K562 (cell line): ENCODE results near the gene ABRAXAS1. TPM values are rescaled to one million over a fixed set of nuclear protein-coding genes. Genes with fewer than 3 reads are reported as not detected.

Experiments used
- ADNP ChIP-seq: fragments of 200-800 bp; sonication (Bioruptor generic); IDR thresholded peaks from 2 replicates; pipeline ENCODE4 v1.6.1; 2016; ENCODE audit warnings: missing genetic modification characterization, missing compliant biosample characterization
- ARID2 ChIP-seq: fragments of 450-650 bp; IDR thresholded peaks from 2 replicates; pipeline ENCODE4 v1.6.1; 2017; ENCODE audit warnings: antibody characterized with exemption, mild to moderate bottlenecking
- ASH1L ChIP-seq: fragments of 450-650 bp; IDR thresholded peaks from 2 replicates; pipeline ENCODE4 v1.6.1; 2018; ENCODE audit warnings: borderline replicate concordance, mild to moderate bottlenecking, low read depth; ENCODE audit not compliant: partially characterized antibody
- ATF6 ChIP-seq: sonication (generic); formaldehyde crosslinking; IDR thresholded peaks from 2 replicates; pipeline ENCODE4 v1.4.0; 2020; ENCODE audit warnings: mild to moderate bottlenecking, missing genetic modification reagents
- ATF7 ChIP-seq: fragments of 450-650 bp; IDR thresholded peaks from 2 replicates; pipeline ENCODE4 v1.7.1; 2014; ENCODE audit warnings: mild to moderate bottlenecking, moderate library complexity
- C11orf30 ChIP-seq: fragments of 450-650 bp; IDR thresholded peaks from 2 replicates; pipeline ENCODE4 v1.6.1; 2016; ENCODE audit warnings: low read depth, mild to moderate bottlenecking
- E2F6 ChIP-seq, 2 experiments: IDR thresholded peaks; 2 replicates each; pipeline ENCODE4 v1.6.1; 2011; ENCODE audit warnings: borderline replicate concordance in 1 of 2, control low read depth in 1 of 2, low read depth in 1 of 2, low read length in 1 of 2, mild to moderate bottlenecking in 1 of 2, mixed read lengths in 1 of 2, moderate library complexity in 1 of 2; ENCODE audit not compliant: insufficient read depth in 1 of 2, insufficient read length in 1 of 2, poor library complexity in 1 of 2, severe bottlenecking in 1 of 2; ENCODE audit errors: extremely low read depth in 1 of 2
- MAFF ChIP-seq: IDR thresholded peaks from 2 replicates; pipeline ENCODE4 v1.6.1; 2012; ENCODE audit warnings: low read length, improper control_type of control experiment
- TFE3 ChIP-seq: fragments of 450-650 bp; formaldehyde crosslinking; IDR thresholded peaks from 2 replicates; pipeline ENCODE4 v1.4.0; 2020; ENCODE audit warnings: mild to moderate bottlenecking, mixed read lengths
- USF1 ChIP-seq: sonication (generic); formaldehyde crosslinking; IDR thresholded peaks from 2 replicates; pipeline ENCODE4 v1.9.0; 2022; ENCODE audit warnings: mild to moderate bottlenecking, missing genetic modification reagents
- ZBTB11 ChIP-seq, 3 experiments: fragments of 200-800 bp in 1 of 3; fragments of 250-450 bp in 1 of 3; fragments of 450-650 bp in 1 of 3; sonication (Bioruptor Pico) in 1 of 3; sonication (Bioruptor generic) in 1 of 3; formaldehyde crosslinking in 1 of 3; IDR thresholded peaks; 2 replicates each; pipeline versions ENCODE4 v1.6.1 to v1.8.0; 2016 to 2022; ENCODE audit warnings: mild to moderate bottlenecking in 2 of 3, missing genetic modification characterization in 2 of 3, missing compliant biosample characterization in 1 of 3, moderate library complexity in 1 of 3
- ZBTB2 ChIP-seq: fragments of 450-650 bp; IDR thresholded peaks from 2 replicates; pipeline ENCODE4 v1.6.1; 2016; ENCODE audit warnings: antibody characterized with exemption
- ZC3H8 ChIP-seq: fragments of 450-650 bp; IDR thresholded peaks from 2 replicates; pipeline ENCODE4 v1.6.1; 2017
- ZNF384 ChIP-seq: IDR thresholded peaks from 2 replicates; pipeline ENCODE4 v1.6.1; 2012; ENCODE audit warnings: low read depth, low read length, improper control_type of control experiment
- ZZZ3 ChIP-seq: fragments of 450-650 bp; IDR thresholded peaks from 2 replicates; pipeline ENCODE4 v1.6.1; 2016; ENCODE audit warnings: antibody characterized with exemption, mild to moderate bottlenecking, moderate library complexity
- polyA plus RNA-seq, 8 experiments: library from polyadenylated mRNA; depleted of rRNA in 4 of 8; stranded (reverse) in 5 of 8; unstranded in 3 of 8; fragments of >200 nt; fragmentation: Nextera tagmentation in 2 of 8; fragmentation: Illumina TruSeq in 1 of 8; extraction: Ambion mirVana in 2 of 8; extraction: Trizol in 1 of 8; gene quantifications; 2 replicates each; pipeline versions ENCODE4 v1.2.1 to v1.2.3, GENCODE V29; 2011 to 2014; ENCODE audit warnings: inconsistent platforms in 1 of 8, missing spikeins in 1 of 8
- total RNA-seq, 7 experiments: library from RNA; depleted of rRNA in 6 of 7; stranded (reverse); fragments of >200 nt in 6 of 7; fragmentation: Illumina TruSeq in 2 of 7; extraction: Trizol in 2 of 7; gene quantifications; 2 replicates each; pipeline versions ENCODE4 v1.2.1 to v1.2.3, GENCODE V29; 2011 to 2021; ENCODE audit warnings: low replicate concordance in 1 of 7

ABRAXAS1 gene
- total and polyA plus RNA-seq, 9 of the 15 experiments (the other 6 are each of a cell fraction or from before 2014, with no cell fraction given): 10.8 to 48.3 (median 22.1) TPM

GRCh38 chr4:83455281-83456183 lies 29.4 kb downstream of the ABRAXAS1 start, which contains the start of the genes HELQ and MRPS18C (continued):
- TF ChIP-seq ATF6 (CRISPR knock-in tag) (0 out of 2 replicates have a peak, but pooled peaks have one; percentile 62), ASH1L (peak; percentile 36), ARID2 (no peak), TFE3 (CRISPR knock-in tag) (peak; percentile 98), MAFF (peak; percentile 23), E2F6 (IDR thresholded peaks at IDR 0.05; ENCODE audit: borderline replicate concordance in 1 of 2, extremely low read depth in 1 of 2, insufficient read depth in 1 of 2, insufficient read length in 1 of 2, low read depth in 1 of 2, low read length in 1 of 2, poor library complexity in 1 of 2, severe bottlenecking in 1 of 2) (peak in 1 of 2 experiments; percentile 13), ZC3H8 (no peak), USF1 (CRISPR knock-in tag) (peak; percentile 100), ZBTB11 (CRISPR knock-in tag; IDR thresholded peaks at IDR 0.05) (peak; percentile 95 to 99 (median 98)), ZNF384 (no peak; the same call in 1 of the 2 replicates), ADNP (tag) (no peak), C11orf30 (peak; percentile 99), ATF7 (peak; percentile 86), ZZZ3 (0 out of 2 replicates have a peak, but pooled peaks have one; percentile 62), ZBTB2 (peak; percentile 97)
